HAP-1 (cell line): Measurements from ENCODE around the gene ABI1.
A peak's percentile ranks its signal among the peaks of the same experiment; 100 is the strongest.

Experiments
- DNase-seq, 2 experiments: peaks; one replicate each; pipeline ENCODE4 v3.0.0-alpha.2; 2016 to 2020; ENCODE audit warnings: low spot score in 2 of 2
- H3K27me3 ChIP-seq: fragments of 250-450 bp; sonication (Bioruptor Pico); 2 replicates; pipeline ENCODE4 v1.5.1; 2020; ENCODE audit warnings: low read depth, mild to moderate bottlenecking, moderate library complexity
- H3K36me3 ChIP-seq: fragments of 250-450 bp; sonication (Bioruptor Pico); replicated peaks from 2 replicates; pipeline ENCODE4 v1.5.1; 2020; ENCODE audit warnings: mild to moderate bottlenecking
- H3K4me1 ChIP-seq: fragments of 250-450 bp; sonication (Bioruptor Pico); 2 replicates; pipeline ENCODE4 v1.5.1; 2020; ENCODE audit warnings: mild to moderate bottlenecking
- H3K4me3 ChIP-seq: fragments of 250-450 bp; sonication (Bioruptor Pico); 2 replicates; pipeline ENCODE4 v1.5.1; 2020; ENCODE audit warnings: mild to moderate bottlenecking, moderate library complexity
- H3K9me3 ChIP-seq: fragments of 250-450 bp; sonication (Bioruptor Pico); 2 replicates; pipeline ENCODE4 v1.5.1; 2020; ENCODE audit warnings: mild to moderate bottlenecking, moderate library complexity
- in situ Hi-C: fragments of 300-500 bp; cut with MboI; formaldehyde crosslinking; loops from 3 replicates; pipeline ENCODE4 v1.14.3; 2020; ENCODE audit warnings: low sequenced_read_pairs, inconsistent platforms, mixed read lengths

Gene ABI1

DNA sequence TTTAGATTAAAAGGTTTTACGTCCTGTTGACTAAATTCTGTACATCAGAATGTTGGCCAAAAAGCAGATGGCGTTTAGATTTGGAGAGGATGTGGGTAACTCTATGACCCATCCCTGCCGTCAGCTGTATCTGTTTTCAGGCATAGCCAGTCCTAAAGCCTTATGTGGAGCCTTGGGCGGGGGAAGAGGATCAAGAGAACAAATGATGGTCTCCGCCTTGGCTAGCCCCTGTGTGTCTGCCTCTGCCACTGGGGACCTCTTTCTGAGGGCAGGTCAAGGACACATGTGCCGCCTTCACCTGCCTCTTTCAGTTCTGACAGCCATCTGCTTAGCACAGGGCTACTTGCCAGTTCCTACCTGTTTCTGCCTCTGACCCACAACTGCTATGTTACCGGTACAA, 139.2 kb downstream of the ABI1 start:
- Histone ChIP-seq H3K27me3 (no peaks in the 10 kb centered on the region), H3K4me3 (no peak overlapping the region), H3K9me3 (no peaks in the 10 kb centered on the region), H3K4me1 (peaks cover 12% of the 10 kb centered on the region), H3K36me3 (peaks cover 67% of the 10 kb centered on the region)
- no peak for DNase-seq
- in situ Hi-C loops, result loop anchor here (5.0 to 25.0 kb wide), 2 partner anchors 161 to 384 kb away; no protein-coding TSS in a partner anchor

DNA sequence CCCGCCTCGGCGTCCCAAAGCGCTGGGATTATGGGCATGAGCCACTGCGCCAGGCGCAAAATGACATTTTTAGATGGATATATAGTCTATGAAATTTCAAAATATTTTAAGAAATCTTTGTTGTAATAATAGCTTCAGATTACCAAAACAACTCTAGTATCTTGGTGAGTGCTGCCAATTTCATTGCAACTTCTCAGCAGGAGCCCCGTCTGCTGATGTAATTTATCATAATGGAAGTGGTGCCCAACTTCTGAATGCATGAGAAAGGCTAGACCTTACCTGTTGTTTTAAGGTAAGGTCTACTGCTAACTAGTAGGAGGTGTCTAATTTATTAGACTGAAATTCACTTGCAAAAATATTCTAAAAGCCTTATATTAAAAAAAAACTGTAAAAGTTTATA, 143.3 kb downstream of the ABI1 start:
- no peaks in the 10 kb centered on the region for H3K9me3 ChIP-seq
- no peak for DNase-seq
- H3K36me3 ChIP-seq, result peaks cover 64% of the 10 kb centered on the region
- H3K27me3 ChIP-seq, result no peaks in the 10 kb centered on the region
- no peak overlapping the region for H3K4me3 ChIP-seq
- no peaks in the 10 kb centered on the region for H3K4me1 ChIP-seq
- in situ Hi-C loops, result loop anchor here (25.0 kb wide), 1 partner anchor 380 kb away; no protein-coding TSS in a partner anchor

DNA sequence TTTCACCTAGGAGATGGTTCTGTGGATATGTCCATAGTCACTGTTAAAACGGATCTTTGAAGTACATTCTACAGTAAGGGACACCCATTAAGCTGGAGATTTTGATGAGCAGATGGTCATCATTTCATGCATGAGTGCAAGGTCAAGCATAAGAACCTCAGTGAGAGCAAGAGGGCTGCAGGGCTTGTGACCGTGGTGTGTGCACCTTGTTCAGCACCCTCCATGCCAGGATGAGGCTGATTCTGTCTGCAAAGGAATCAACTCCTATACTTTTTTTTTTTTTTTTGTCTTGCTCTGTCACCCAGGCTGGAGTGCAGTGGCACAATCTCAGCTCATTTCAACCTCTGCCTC, 145.6 kb downstream of the ABI1 start:
- H3K36me3 ChIP-seq, result peaks cover 50% of the 10 kb centered on the region
- DNase-seq, result no peak
- in situ Hi-C loops, result loop anchor here (25.0 kb wide), 1 partner anchor 378 kb away; no protein-coding TSS in a partner anchor

DNA sequence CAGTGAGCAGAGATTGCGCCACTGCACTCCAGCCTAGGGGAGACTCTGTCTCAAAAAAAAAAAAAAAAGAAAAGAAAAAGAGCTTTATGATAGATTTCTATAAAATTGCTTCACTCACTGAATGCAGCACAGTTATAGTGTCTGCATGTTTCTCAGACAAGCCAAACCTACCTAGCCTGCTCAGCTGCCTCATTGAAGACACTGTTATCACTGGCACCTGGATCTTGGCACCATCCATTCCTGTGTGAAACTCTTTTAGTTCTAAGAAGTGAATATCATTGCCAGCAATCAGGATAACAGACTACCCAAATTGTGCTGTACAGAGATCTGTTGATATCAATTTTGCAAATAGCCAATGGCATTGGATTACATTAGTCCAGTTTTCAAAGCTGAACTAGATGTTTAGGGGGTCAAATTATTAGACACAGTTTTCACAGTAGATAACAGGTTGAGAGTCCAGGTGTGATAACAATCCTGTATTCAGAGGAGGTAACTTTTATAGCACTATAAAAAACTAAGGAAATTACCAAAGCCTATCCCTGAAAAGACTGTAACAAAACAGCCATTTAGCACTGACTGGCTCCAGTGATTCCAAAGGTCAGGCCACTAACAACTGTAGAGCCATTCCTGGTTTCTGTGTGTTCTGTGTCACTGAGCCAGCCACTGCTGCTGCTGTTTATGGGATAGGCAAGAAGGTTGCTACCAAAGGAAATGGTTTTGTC, 146.2 kb downstream of the ABI1 start:
- Histone ChIP-seq H3K27me3 (no peaks in the 10 kb centered on the region), H3K4me3 (no peak overlapping the region), H3K36me3 (peaks cover 47% of the 10 kb centered on the region), H3K9me3 (no peaks in the 10 kb centered on the region), H3K4me1 (no peaks in the 10 kb centered on the region)
- no peak for DNase-seq
- in situ Hi-C loops, result loop anchor here (25.0 kb wide), 1 partner anchor 377 kb away; no protein-coding TSS in a partner anchor

More for the DNA sequence above, 145.6 kb downstream of the ABI1 start:
- Histone ChIP-seq H3K4me3 (no peak overlapping the region), H3K27me3 (no peaks in the 10 kb centered on the region), H3K4me1 (no peaks in the 10 kb centered on the region), H3K9me3 (no peaks in the 10 kb centered on the region)

DNA sequence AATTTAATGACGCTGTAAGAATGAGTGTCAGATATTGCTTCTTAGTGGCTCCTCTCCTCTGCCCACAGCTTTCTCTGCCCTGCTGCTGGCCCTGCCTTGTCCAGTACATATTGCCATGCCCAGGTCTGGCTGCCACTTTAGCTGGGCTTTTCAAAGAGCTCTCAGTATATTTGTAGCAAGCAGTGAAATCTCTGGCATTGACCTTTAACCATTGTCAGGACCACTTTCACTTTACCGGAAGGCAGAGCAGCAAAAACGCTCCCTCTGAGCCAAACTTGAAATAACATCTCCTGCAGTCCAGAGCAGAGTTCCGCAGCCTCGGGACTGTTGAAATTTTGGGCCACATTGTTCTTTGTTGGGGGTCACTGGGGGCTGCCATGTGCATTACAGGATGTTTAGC, 149.4 kb downstream of the ABI1 start:
- H3K4me1 ChIP-seq, result no peaks in the 10 kb centered on the region
- no peak for DNase-seq
- in situ Hi-C loops, result loop anchor here (25.0 kb wide), 1 partner anchor 374 kb away; no protein-coding TSS in a partner anchor
- H3K4me3 ChIP-seq, result no peak overlapping the region
- no peaks in the 10 kb centered on the region for H3K9me3 ChIP-seq
- no peaks in the 10 kb centered on the region for H3K27me3 ChIP-seq
- peaks cover 57% of the 10 kb centered on the region for H3K36me3 ChIP-seq

DNA sequence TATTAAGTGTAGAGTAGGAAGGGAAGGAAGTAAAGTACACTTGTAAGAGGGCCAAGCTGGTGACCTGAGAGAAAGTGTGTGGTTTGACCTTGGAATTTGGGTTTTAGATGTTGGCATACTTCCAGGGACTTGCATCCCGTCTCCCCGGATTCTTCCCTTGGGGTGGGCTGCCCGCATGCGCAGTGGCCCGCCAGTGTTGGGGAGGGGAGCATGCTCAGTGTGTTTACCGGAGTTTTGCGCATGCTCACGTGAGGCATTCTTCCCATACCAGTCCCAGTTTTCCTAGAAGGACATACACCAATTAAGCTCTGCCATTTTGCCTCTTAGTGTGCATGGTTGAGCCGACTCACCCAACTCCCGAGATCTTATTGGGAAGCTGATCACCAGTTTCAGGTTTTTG, 153.8 kb downstream of the ABI1 start:
- Histone ChIP-seq H3K36me3 (peaks cover 58% of the 10 kb centered on the region), H3K27me3 (no peaks in the 10 kb centered on the region), H3K4me1 (no peaks in the 10 kb centered on the region), H3K4me3 (no peak overlapping the region), H3K9me3 (no peaks in the 10 kb centered on the region)
- in situ Hi-C loops, result loop anchor here (25.0 kb wide), 1 partner anchor 370 kb away; no protein-coding TSS in a partner anchor
- no peak for DNase-seq

DNA sequence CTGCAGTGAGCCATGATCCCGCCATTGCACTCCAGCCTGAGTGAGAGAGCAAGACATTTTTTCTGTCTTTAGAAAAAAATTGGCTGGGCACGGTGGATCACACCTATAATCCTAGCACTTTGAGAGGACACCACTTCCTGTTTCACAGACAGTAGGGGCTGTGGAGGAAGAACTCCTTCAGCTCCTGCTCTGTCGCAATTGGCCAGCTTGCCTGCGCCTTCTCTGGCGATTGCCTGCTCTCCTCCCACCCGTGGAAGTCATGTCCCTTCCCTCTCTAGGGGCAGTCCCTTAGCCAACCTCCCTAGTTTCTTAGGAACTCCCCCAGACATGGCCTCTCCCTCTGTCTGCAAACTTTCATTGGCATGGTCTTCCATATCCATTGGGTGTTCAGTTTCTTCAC, 154.6 kb downstream of the ABI1 start:
- Histone ChIP-seq H3K27me3 (no peaks in the 10 kb centered on the region), H3K36me3 (peaks cover 65% of the 10 kb centered on the region), H3K4me3 (no peak overlapping the region), H3K4me1 (no peaks in the 10 kb centered on the region), H3K9me3 (no peaks in the 10 kb centered on the region)
- in situ Hi-C loops, result loop anchor here (25.0 kb wide), 1 partner anchor 369 kb away; no protein-coding TSS in a partner anchor
- no peak for DNase-seq

DNA sequence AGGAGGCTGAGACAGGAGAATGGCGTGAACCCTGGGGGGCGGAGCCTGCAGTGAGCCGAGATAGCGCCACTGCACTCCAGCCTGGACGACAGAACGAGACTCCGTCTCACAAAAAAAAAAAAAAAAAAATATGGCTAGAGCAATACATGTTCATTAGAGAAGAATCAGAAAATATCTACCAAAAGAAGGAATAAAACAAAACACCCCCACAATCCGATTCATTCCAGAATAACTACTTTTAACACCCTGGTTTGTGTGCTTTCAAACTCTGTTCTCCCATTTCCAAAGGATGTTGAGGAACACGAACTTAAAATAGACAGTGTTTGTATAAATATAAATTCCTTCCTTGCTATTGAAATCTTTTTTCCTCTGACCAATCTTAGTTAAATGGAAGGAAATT, 156.8 kb downstream of the ABI1 start:
- in situ Hi-C loops, result loop anchor here (25.0 kb wide), 1 partner anchor 367 kb away; no protein-coding TSS in a partner anchor

DNA sequence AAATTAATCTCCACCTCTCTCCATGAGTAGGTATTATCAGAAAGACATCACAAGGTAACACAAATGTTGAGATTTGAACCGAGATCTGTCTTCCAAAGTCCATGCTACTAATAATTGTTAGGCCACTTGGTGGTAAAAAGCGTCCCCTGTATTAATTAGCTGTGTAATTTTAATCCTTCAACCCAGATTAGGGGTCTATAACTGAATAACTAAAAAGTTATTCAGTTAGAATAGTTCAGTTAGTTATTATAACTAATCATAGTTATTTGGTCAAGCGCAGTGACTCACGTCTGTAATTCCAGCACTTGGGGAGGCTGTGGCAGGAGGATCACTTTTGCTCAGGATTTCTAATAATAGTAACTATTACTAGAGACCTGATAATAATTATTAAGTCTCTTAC, 157.7 kb downstream of the ABI1 start:
- Histone ChIP-seq H3K27me3 (no peaks in the 10 kb centered on the region), H3K36me3 (peaks cover 64% of the 10 kb centered on the region), H3K4me3 (no peak overlapping the region), H3K9me3 (peaks cover 7% of the 10 kb centered on the region; the same call in 1 of the 2 replicates), H3K4me1 (no peaks in the 10 kb centered on the region)
- no peak for DNase-seq
- in situ Hi-C loops, result loop anchor here (25.0 kb wide), 1 partner anchor 366 kb away; no protein-coding TSS in a partner anchor

More for the DNA sequence above, 156.8 kb downstream of the ABI1 start:
- peaks cover 7% of the 10 kb centered on the region; the same call in 1 of the 2 replicates for H3K9me3 ChIP-seq
- no peak for DNase-seq
- H3K27me3 ChIP-seq, result no peaks in the 10 kb centered on the region
- H3K4me3 ChIP-seq, result no peak overlapping the region
- H3K4me1 ChIP-seq, result no peaks in the 10 kb centered on the region
- peaks cover 72% of the 10 kb centered on the region for H3K36me3 ChIP-seq

DNA sequence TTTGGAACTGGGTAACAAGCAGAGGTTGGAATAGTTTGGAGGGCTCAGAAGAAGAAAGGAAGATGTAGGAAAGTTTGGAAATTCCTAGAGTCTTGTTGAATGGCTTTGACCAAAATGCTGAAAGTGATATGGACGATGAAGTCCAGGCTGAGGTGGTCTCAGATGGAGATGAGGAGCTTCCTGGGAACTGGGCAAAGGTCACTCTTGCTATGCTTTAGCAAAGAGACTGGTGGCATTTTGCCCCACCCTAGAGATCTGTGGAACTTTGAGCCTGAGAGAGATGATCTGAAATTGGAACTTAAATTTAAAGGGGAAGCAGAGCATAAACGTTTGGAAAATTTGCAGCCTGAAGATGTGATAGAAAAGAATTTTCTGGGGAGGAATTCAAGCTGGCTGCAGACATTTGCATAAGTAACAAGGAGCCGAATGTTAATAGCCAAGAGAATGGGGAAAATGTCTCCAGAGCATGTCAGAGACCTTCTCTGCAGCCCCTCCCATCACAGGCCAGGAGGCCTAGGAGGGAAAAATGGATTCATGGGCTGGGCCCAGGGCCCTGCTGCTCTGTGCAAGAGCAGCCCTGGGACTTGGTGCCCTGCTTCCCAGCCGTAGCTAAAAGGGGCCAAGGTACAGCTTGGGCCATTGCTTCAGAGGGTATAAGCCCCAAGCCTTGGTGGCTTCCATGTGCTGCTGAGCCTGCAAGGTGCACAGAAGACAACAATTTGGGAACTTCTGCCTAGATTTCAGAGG, 159.7 kb downstream of the ABI1 start:
- no peak for DNase-seq
- peaks cover 48% of the 10 kb centered on the region for H3K36me3 ChIP-seq
- H3K4me1 ChIP-seq, result peaks cover 4% of the 10 kb centered on the region; the same call in 1 of the 2 replicates
- H3K4me3 ChIP-seq, result no peak overlapping the region
- in situ Hi-C loops, result loop anchor here (25.0 kb wide), 1 partner anchor 364 kb away; no protein-coding TSS in a partner anchor
- peaks cover 7% of the 10 kb centered on the region; the same call in 1 of the 2 replicates for H3K9me3 ChIP-seq
- H3K27me3 ChIP-seq, result no peaks in the 10 kb centered on the region

DNA sequence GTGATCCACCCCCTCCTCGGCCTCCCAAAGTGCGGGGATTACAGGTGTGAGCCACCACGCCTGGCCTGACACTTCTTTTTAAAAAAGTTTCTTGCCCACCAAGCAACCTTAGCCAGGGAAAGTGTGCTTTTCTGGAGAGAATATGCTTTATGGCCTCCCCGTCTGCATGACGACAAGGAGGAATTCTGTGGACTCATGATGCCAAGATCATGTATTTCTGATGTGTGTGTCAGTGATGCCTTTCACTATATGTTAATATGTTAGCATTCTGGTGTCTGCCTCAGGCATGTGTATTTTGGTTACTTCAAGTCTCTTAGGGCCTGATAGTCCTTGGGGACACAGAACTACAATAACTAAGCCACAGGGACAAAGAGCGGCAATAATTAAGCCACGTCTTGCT, 161.1 kb downstream of the ABI1 start:
- Histone ChIP-seq H3K9me3 (peaks cover 7% of the 10 kb centered on the region; the same call in 1 of the 2 replicates), H3K4me1 (peaks cover 4% of the 10 kb centered on the region; the same call in 1 of the 2 replicates), H3K27me3 (no peaks in the 10 kb centered on the region), H3K36me3 (peaks cover 35% of the 10 kb centered on the region), H3K4me3 (no peak overlapping the region)
- in situ Hi-C loops, result loop anchor here (25.0 kb wide), 1 partner anchor 362 kb away; no protein-coding TSS in a partner anchor
- no peak for DNase-seq

DNA sequence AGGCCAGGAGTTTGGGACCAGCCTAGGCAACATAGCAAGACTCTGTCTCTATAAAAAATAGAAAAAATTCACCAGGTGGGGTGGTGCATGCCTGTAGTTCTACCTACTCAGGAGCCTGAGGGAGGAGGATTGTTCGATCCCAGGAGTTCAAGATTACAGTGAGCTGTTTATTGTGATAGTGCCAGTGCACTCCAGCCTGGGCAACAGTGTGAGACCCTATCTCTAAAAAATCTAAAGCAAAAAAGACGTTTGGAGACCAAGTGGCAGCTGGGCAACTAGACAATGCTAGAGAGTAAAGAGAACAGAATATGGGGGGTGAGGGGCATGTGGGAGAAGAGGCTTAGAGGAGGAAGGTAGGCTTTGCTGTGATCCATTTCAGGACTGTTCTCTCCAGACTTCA, 161.8 kb downstream of the ABI1 start:
- H3K27me3 ChIP-seq, result no peaks in the 10 kb centered on the region
- peaks cover 7% of the 10 kb centered on the region; the same call in 1 of the 2 replicates for H3K9me3 ChIP-seq
- peaks cover 29% of the 10 kb centered on the region for H3K36me3 ChIP-seq
- in situ Hi-C loops, result no loop called here
- peak overlapping the region; percentile 94 for H3K4me3 ChIP-seq
- H3K4me1 ChIP-seq, result peaks cover 4% of the 10 kb centered on the region; the same call in 1 of the 2 replicates
- DNase-seq, result no peak

DNA sequence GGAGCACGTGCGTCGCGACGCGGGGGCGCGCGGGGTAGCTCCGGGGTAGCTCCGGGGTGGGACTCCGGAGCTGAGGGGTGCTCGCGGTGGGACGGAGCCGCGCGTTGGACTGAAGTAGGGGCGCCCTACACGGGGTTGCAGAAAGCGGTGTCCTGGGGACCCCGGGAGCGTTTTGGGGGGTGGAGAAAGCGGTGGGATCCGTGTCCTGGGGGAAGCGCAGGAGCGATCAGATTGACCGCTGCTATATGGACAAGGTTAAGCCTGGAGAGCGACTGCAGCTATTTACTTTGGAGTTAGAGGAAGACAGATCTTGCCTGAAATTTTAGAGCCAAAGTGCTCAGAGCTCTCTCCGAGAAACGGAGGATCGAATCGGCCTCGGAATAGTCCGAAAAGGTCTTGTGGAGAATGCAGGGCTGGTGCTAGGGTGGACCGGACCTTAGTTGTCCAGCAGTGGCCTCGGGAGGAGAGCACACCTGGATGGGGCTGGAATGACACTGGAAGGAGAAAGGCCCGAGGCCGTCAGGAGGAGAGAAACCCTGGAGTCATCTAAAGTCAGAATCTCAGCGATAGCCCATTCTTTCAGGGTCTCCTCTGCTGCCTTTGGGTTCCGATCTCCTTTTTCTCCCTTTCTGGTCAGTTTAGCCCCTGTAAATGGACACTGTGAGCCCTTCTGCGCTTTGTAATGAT, 162.7 kb downstream of the ABI1 start:
- in situ Hi-C loops, result no loop called here

More for the DNA sequence above, 162.7 kb downstream of the ABI1 start:
- peak overlapping the region; percentile 94 for H3K4me3 ChIP-seq
- H3K4me1 ChIP-seq, result peaks cover 4% of the 10 kb centered on the region; the same call in 1 of the 2 replicates
- H3K36me3 ChIP-seq, result peaks cover 29% of the 10 kb centered on the region
- H3K9me3 ChIP-seq, result peaks cover 7% of the 10 kb centered on the region; the same call in 1 of the 2 replicates
- DNase-seq, result no peak
- no peaks in the 10 kb centered on the region for H3K27me3 ChIP-seq
